PFSK-1 (cell line): Measurements from ENCODE around the gene ZSWIM3.

Experiments used
- POLR2AphosphoS5 ChIP-seq: IDR thresholded peaks from 2 replicates; pipeline ENCODE4 v1.6.1; 2012; ENCODE audit warnings: low read depth, mild to moderate bottlenecking, control low read depth, low read length, moderate library complexity
- REST ChIP-seq, 2 experiments: IDR thresholded peaks; 2 replicates each; pipeline versions ENCODE4 v1.6.1 to v1.8.0; 2011 to 2012; ENCODE audit warnings: low read depth in 2 of 2, low read length in 2 of 2, control low read depth in 1 of 2, inconsistent platforms in 1 of 2, mild to moderate bottlenecking in 1 of 2, moderate library complexity in 1 of 2; ENCODE audit not compliant: insufficient read depth in 1 of 2
- TAF1 ChIP-seq: IDR thresholded peaks from 2 replicates; pipeline ENCODE4 v1.6.1; 2012; ENCODE audit warnings: low read length, control low read depth, borderline replicate concordance; ENCODE audit not compliant: insufficient read depth

- no peak for TF ChIP-seq POLR2AphosphoS5
- TF ChIP-seq TAF1, result no peak
- TF ChIP-seq REST (IDR thresholded peaks at IDR 0.05; ENCODE audit: insufficient read depth in 1 of 2, low read depth in 2 of 2, low read length in 2 of 2), result no peak
These were observed 9.9 kb downstream of the ZSWIM3 start for GRCh38 chr20:45867136-45867818.
